OCI-LY1 (cell line): ENCODE results near the gene PAK5.

Experiments used
- H2AFZ ChIP-seq: fragments of 200-600 bp; sonication (generic), shearing (Covaris generic); 2 replicates; pipeline ENCODE4 v1.6.0; 2014; ENCODE audit warnings: antibody characterized with exemption, mild to moderate bottlenecking, low read length
- H3F3A ChIP-seq: fragments of 200-600 bp; sonication (generic), shearing (Covaris generic); 2 replicates; pipeline ENCODE4 v1.6.0; 2014; ENCODE audit warnings: mild to moderate bottlenecking, antibody characterized with exemption, low read length, moderate library complexity; ENCODE audit not compliant: insufficient read depth
- H3K27ac ChIP-seq: fragments of 200-600 bp; sonication (generic); 2 replicates; pipeline ENCODE4 v1.5.1; 2014; ENCODE audit warnings: low read length, mixed run types, mild to moderate bottlenecking, low read depth; ENCODE audit not compliant: poor library complexity, severe bottlenecking
- H3K27me3 ChIP-seq: fragments of 200-600 bp; sonication (generic); 2 replicates; pipeline ENCODE4 v1.6.0; 2014; ENCODE audit warnings: antibody characterized with exemption, mild to moderate bottlenecking, low read length, moderate library complexity; ENCODE audit not compliant: insufficient read depth
- H3K36me3 ChIP-seq: fragments of 200-600 bp; sonication (generic); 2 replicates; pipeline ENCODE4 v1.6.1; 2014; ENCODE audit warnings: mild to moderate bottlenecking, antibody characterized with exemption, low read length, moderate library complexity, mixed read lengths; ENCODE audit not compliant: insufficient read depth
- H3K4me1 ChIP-seq: fragments of 200-600 bp; sonication (generic); 2 replicates; pipeline ENCODE4 v1.5.1; 2014; ENCODE audit warnings: mild to moderate bottlenecking, low read length, moderate library complexity; ENCODE audit not compliant: insufficient read depth, severe bottlenecking
- H3K4me2 ChIP-seq: fragments of 200-600 bp; sonication (generic), shearing (Covaris generic); 2 replicates; pipeline ENCODE4 v1.6.1; 2014; ENCODE audit warnings: low read length
- H3K4me3 ChIP-seq: fragments of 200-600 bp; sonication (generic); 2 replicates; pipeline ENCODE4 v1.5.1; 2014; ENCODE audit warnings: low read length, low read depth, mild to moderate bottlenecking, mixed read lengths; ENCODE audit not compliant: poor library complexity, severe bottlenecking
- H3K79me2 ChIP-seq: fragments of 200-600 bp; shearing (Covaris generic); 2 replicates; pipeline ENCODE4 v1.6.1; 2016; ENCODE audit warnings: mixed run types, low read length, mixed read lengths; ENCODE audit not compliant: insufficient read depth
- H3K9ac ChIP-seq: fragments of 200-600 bp; sonication (generic), shearing (Covaris generic); 2 replicates; pipeline ENCODE4 v1.6.1; 2014; ENCODE audit warnings: mild to moderate bottlenecking, low read length, mixed read lengths
- H3K9me2 ChIP-seq: fragments of 200-600 bp; sonication (generic), shearing (Covaris generic); 2 replicates; pipeline ENCODE4 v1.6.1; 2014; ENCODE audit warnings: low read depth, mild to moderate bottlenecking, low read length, mixed read lengths
- H3K9me3 ChIP-seq: fragments of 200-600 bp; shearing (Covaris generic); 2 replicates; pipeline ENCODE4 v1.6.1; 2014; ENCODE audit warnings: low read length, mixed read lengths
- H4K20me1 ChIP-seq: fragments of 200-600 bp; sonication (generic), shearing (Covaris generic); 2 replicates; pipeline ENCODE4 v1.6.0; 2016; ENCODE audit warnings: mild to moderate bottlenecking, low read length; ENCODE audit not compliant: insufficient read depth
- EZH2 ChIP-seq: fragments of 200-600 bp; sonication (generic), shearing (Covaris generic); IDR thresholded peaks from 2 replicates; pipeline ENCODE4 v1.8.0; 2017; ENCODE audit warnings: borderline replicate concordance, mixed run types, mild to moderate bottlenecking, antibody characterized with exemption, low read length, moderate library complexity, mixed read lengths
- TF ChIP-seq, protein P1 (sequence below): fragments of 200-600 bp; sonication (generic), shearing (Covaris generic); IDR thresholded peaks from 2 replicates; pipeline ENCODE4 v1.5.1; 2017; ENCODE audit warnings: mild to moderate bottlenecking, antibody characterized with exemption, low read length, moderate library complexity, mixed read lengths

The PAK5 gene

DNA sequence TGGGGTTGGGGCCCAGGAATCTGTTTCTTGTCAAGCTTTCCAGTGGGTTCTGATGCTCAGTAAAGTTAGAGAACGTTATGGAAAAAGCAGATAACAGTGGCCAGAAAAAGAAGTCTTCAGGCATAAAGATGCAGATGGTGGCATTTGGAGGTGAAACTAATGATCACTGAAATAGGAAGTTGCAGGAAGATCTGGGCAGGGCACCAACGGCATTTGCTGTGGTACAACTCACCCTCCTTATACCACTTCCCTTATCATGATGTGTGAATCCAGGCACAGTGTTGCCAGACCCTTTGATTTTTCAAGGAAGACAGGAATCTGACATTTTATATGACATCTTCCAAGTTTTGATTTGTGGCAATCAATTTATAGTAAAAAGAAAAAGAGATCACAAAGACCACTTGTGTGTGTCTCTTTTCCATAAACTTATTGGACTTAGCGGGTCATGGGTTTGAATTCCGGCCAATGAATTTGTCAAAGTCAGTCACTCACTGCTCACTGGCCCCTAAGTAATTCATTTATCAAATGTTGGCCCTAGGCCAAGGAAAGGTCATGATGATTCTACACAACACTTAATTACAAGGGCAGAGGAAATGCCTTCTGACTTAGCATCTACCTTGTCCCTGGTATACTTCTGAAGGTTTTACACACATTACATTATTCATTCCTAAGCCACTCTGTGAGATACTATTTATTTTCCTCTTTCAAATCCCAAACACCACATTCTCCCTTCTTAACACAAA is 286.9 kb downstream of the PAK5 start:
- TF ChIP-seq EZH2: no peak
- TF ChIP-seq, protein P1, sequence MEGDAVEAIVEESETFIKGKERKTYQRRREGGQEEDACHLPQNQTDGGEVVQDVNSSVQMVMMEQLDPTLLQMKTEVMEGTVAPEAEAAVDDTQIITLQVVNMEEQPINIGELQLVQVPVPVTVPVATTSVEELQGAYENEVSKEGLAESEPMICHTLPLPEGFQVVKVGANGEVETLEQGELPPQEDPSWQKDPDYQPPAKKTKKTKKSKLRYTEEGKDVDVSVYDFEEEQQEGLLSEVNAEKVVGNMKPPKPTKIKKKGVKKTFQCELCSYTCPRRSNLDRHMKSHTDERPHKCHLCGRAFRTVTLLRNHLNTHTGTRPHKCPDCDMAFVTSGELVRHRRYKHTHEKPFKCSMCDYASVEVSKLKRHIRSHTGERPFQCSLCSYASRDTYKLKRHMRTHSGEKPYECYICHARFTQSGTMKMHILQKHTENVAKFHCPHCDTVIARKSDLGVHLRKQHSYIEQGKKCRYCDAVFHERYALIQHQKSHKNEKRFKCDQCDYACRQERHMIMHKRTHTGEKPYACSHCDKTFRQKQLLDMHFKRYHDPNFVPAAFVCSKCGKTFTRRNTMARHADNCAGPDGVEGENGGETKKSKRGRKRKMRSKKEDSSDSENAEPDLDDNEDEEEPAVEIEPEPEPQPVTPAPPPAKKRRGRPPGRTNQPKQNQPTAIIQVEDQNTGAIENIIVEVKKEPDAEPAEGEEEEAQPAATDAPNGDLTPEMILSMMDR: no peak
- no peaks in the 10 kb centered on the region for H3K79me2 ChIP-seq
- H3K4me3 ChIP-seq: no peak overlapping the region
- H3K36me3 ChIP-seq: no peaks in the 10 kb centered on the region
- H3K4me1 ChIP-seq: no peaks in the 10 kb centered on the region
- H3F3A ChIP-seq: no peaks in the 10 kb centered on the region
- no peak overlapping the region for H3K27ac ChIP-seq
- H3K4me2 ChIP-seq: no peak overlapping the region
- H3K9me2 ChIP-seq: no peaks in the 10 kb centered on the region
- H4K20me1 ChIP-seq: no peaks in the 10 kb centered on the region
- H2AFZ ChIP-seq: no peak overlapping the region
- no peaks in the 10 kb centered on the region for H3K9me3 ChIP-seq
- no peak overlapping the region for H3K9ac ChIP-seq
- H3K27me3 ChIP-seq: no peaks in the 10 kb centered on the region

DNA sequence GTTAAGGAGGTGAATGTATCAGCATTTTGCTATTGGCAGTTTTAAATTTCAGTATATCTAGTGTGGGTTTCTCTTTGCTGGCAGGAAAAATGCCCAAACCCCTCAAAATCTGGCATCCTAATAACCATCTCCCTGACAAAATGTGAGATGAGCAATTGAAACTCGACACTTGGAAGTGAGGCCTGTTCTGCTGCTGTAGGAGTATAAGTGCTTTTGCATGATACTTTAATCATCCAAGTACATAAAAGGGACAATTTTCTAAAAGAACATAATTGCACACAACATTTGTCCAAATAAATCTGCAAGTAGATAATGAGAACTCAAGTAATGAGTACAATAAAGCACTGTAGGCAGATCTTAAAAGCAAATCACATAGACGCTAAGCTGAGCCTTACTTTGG is 288.0 kb downstream of the PAK5 start:
- no peak for TF ChIP-seq EZH2
- TF ChIP-seq, protein P1: no peak

DNA sequence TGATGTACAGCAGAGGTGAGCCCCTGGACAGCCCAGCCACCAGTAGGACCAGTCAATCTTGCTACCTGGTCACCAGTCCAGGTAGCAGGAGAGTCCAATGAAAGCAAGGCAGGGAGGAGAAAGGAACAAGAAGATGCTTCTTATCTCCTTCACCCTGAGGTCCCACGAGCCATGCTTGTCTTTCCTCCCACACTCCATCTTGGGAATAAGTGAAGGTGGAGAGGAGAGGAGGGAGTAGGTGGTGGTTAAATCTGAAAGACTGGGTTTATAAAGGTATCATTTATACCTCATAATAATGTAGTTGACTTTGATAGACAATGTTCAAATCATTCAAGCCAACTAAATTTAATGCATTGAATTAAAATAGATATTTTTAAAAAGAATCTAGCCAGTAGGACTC is 288.6 kb downstream of the PAK5 start:
- Histone ChIP-seq H4K20me1 (no peaks in the 10 kb centered on the region), H3K9me3 (no peaks in the 10 kb centered on the region), H3K9me2 (no peaks in the 10 kb centered on the region), H2AFZ (no peak overlapping the region), H3K4me1 (no peaks in the 10 kb centered on the region), H3K27me3 (no peaks in the 10 kb centered on the region), H3K36me3 (no peaks in the 10 kb centered on the region), H3K27ac (no peak overlapping the region), H3K4me2 (no peak overlapping the region), H3K9ac (no peak overlapping the region), H3K79me2 (no peaks in the 10 kb centered on the region), H3K4me3 (no peak overlapping the region), H3F3A (no peaks in the 10 kb centered on the region)
- TF ChIP-seq, protein P1: no peak
- no peak for TF ChIP-seq EZH2

More for the DNA sequence above, 288.0 kb downstream of the PAK5 start:
- H4K20me1 ChIP-seq: no peaks in the 10 kb centered on the region
- no peaks in the 10 kb centered on the region for H3F3A ChIP-seq
- H3K27ac ChIP-seq: no peak overlapping the region
- no peaks in the 10 kb centered on the region for H3K27me3 ChIP-seq
- H3K4me3 ChIP-seq: no peak overlapping the region
- H3K4me1 ChIP-seq: no peaks in the 10 kb centered on the region
- H2AFZ ChIP-seq: no peak overlapping the region
- H3K79me2 ChIP-seq: no peaks in the 10 kb centered on the region
- no peaks in the 10 kb centered on the region for H3K36me3 ChIP-seq
- no peaks in the 10 kb centered on the region for H3K9me2 ChIP-seq
- no peak overlapping the region for H3K4me2 ChIP-seq
- no peaks in the 10 kb centered on the region for H3K9me3 ChIP-seq
- no peak overlapping the region for H3K9ac ChIP-seq
